ENCODE results near the gene IKZF1. TPM values are rescaled to one million over a fixed set of nuclear protein-coding genes. Genes with fewer than 3 reads are reported as not detected.

Gene IKZF1
- total and polyA plus RNA-seq, 4 donors = 4.0 to 37.8 (median 18.5) TPM

DNA sequence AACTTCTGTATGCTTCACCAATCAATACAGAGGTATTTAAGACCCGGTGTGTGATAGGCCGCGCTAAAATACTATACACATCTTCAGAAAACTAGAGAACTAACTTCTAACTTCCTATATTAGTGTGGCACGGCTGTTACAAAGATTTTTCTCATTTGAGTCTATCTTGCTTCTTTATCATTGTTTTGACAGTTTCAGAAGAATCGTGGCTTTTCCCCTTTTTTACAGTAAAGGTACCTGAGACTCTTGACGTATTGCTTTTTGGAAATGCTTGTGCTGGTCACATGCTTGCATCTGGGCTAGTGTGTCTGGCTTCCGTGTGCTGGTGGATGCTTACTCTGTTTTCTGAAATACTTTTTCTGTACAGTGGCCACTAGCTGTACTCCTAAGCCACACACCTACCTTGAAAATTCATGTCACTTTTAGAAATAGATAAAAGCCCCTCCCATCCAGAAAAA lies 12.7 kb downstream of the IKZF1 start:
- TF ChIP-seq, protein P1, sequence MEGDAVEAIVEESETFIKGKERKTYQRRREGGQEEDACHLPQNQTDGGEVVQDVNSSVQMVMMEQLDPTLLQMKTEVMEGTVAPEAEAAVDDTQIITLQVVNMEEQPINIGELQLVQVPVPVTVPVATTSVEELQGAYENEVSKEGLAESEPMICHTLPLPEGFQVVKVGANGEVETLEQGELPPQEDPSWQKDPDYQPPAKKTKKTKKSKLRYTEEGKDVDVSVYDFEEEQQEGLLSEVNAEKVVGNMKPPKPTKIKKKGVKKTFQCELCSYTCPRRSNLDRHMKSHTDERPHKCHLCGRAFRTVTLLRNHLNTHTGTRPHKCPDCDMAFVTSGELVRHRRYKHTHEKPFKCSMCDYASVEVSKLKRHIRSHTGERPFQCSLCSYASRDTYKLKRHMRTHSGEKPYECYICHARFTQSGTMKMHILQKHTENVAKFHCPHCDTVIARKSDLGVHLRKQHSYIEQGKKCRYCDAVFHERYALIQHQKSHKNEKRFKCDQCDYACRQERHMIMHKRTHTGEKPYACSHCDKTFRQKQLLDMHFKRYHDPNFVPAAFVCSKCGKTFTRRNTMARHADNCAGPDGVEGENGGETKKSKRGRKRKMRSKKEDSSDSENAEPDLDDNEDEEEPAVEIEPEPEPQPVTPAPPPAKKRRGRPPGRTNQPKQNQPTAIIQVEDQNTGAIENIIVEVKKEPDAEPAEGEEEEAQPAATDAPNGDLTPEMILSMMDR (IDR thresholded peaks at IDR 0.05; ENCODE audit: control extremely low read depth, extremely low read depth) = no peak
- no peaks in the 10 kb centered on the region for H3K9me3 ChIP-seq (ENCODE audit: control insufficient read depth in 4 of 4, insufficient read depth in 3 of 4, low read length in 3 of 4)
- 60 to 67% methylated on average over 7 of the region's 7 CpGs for WGBS, 2 donors
- ATAC-seq (ENCODE audit: insufficient read depth, low FRiP score) (no peak), DNase-seq (no peak)
- no peak overlapping the region for H3K4me3 ChIP-seq
- no peak overlapping the region for H3K9ac ChIP-seq (ENCODE audit: insufficient read depth in 1 of 2, low read length in 2 of 2)
- no peak overlapping the region for H3K27ac ChIP-seq (ENCODE audit: low read depth in 1 of 2, low read length in 1 of 2)
- peaks cover 0 to 62% (median 8%) of the 10 kb centered on the region in 3 donors for H3K27me3 ChIP-seq (ENCODE audit: control insufficient read depth in 3 of 3, insufficient read depth in 3 of 3, low read length in 2 of 3)
- H3K4me1 ChIP-seq (ENCODE audit: control insufficient read depth in 5 of 5, insufficient read depth in 5 of 5, low read length in 5 of 5) = peaks cover 0 to 1% (median 0%) of the 10 kb centered on the region in 5 donors
- H3K36me3 ChIP-seq (ENCODE audit: control insufficient read depth in 4 of 4, insufficient read depth in 4 of 4, low read length in 4 of 4) = no peaks in the 10 kb centered on the region

DNA sequence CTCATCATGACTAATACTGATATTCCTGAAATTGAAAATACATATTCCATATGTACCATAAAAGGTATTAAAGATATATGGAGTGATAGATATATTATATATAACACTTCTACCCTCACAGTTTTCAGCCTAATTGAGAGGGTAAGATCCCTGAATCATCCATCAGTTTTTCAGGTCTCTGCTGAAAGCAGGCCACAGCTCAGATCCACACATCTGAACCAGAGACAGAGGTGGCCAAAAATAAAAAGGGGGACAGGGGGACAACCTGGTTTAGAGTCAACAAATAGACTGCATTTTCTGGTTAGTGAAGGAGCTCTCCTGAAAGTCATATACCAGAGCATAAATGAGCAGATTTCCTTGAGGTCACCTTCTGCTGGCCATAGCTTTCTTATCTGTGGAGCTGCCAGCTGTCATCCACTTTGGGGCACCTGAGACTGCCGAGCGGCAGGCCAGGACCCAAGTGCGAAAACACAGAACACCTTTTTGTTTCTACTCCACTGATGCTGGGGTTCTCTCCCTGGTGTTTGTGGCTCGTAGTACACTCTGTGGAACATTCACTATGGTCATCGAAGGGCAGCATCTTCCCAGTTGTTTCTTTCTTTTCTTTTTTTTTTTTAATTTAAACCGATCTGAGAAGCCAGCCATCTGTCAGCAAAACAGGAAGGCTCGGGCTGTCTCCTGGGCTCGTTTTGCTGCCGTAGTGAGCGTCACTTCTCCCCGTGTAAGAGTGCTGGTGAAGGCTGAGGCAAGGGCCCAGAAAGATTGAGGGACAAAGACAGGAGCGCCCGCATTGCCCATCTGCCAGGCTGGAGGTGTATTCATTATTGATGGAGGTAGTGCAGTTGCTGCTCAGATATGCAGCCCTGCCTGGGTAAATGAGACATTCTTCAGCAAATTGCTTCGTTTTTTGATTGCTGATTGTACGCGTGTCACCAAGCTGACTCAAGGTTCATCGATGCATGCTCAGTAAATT lies 13.5 kb downstream of the IKZF1 start:
- H3K4me1 ChIP-seq (ENCODE audit: control insufficient read depth in 5 of 5, insufficient read depth in 5 of 5, low read length in 5 of 5) = peaks cover 0 to 1% (median 0%) of the 10 kb centered on the region in 5 donors
- no peaks in the 10 kb centered on the region for H3K9me3 ChIP-seq (ENCODE audit: control insufficient read depth in 4 of 4, insufficient read depth in 3 of 4, low read length in 3 of 4)
- no peaks in the 10 kb centered on the region for H3K36me3 ChIP-seq (ENCODE audit: control insufficient read depth in 4 of 4, insufficient read depth in 4 of 4, low read length in 4 of 4)
- no peak overlapping the region for H3K9ac ChIP-seq (ENCODE audit: insufficient read depth in 1 of 2, low read length in 2 of 2)
- ATAC-seq (ENCODE audit: insufficient read depth, low FRiP score) (no peak), DNase-seq (no peak)
- no peak overlapping the region for H3K27ac ChIP-seq (ENCODE audit: low read depth in 1 of 2, low read length in 1 of 2)
- peaks cover 0 to 62% (median 6%) of the 10 kb centered on the region in 3 donors for H3K27me3 ChIP-seq (ENCODE audit: control insufficient read depth in 3 of 3, insufficient read depth in 3 of 3, low read length in 2 of 3)
- H3K4me3 ChIP-seq = no peak overlapping the region
- 59 to 63% methylated on average over 17 of the region's 17 CpGs for WGBS, 2 donors
- TF ChIP-seq, protein P1 (IDR thresholded peaks at IDR 0.05; ENCODE audit: control extremely low read depth, extremely low read depth) = no peak

DNA sequence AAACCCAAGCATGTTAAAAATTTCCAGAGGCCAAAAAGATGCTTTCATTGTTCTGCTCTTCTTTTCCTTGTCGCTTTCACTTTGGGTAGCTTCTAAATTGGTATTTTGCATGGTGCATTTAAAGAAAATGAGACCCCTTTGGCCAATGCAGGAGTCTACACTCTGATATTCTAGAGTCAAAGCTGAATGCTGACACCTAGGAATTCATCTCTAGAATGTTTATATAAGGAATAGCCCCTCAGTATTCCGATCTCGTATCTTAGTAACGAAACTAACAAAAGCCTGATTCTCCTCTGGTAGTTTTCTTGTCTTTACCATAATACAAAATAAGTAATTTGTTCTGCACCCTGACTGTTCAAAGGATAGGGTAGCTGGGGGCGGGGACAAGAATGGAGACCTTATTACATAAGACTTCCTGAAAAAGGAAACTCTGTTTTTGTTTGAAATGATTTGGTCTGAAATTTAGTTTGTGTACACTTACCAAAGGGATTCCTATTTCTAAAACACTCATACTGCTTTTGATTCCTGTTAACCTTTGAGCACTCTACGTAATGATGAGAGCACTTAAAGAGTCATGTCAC lies 17.1 kb downstream of the IKZF1 start:
- Histone ChIP-seq H3K27me3 (ENCODE audit: control insufficient read depth in 3 of 3, insufficient read depth in 3 of 3, low read length in 2 of 3) (peaks cover 0 to 49% (median 2%) of the 10 kb centered on the region in 3 donors), H3K4me1 (ENCODE audit: control insufficient read depth in 5 of 5, insufficient read depth in 5 of 5, low read length in 5 of 5) (no peaks in the 10 kb centered on the region), H3K27ac (ENCODE audit: low read depth in 1 of 2, low read length in 1 of 2) (no peak overlapping the region), H3K9me3 (ENCODE audit: control insufficient read depth in 4 of 4, insufficient read depth in 3 of 4, low read length in 3 of 4) (no peaks in the 10 kb centered on the region), H3K4me3 (no peak overlapping the region), H3K9ac (ENCODE audit: insufficient read depth in 1 of 2, low read length in 2 of 2) (no peak overlapping the region), H3K36me3 (ENCODE audit: control insufficient read depth in 4 of 4, insufficient read depth in 4 of 4, low read length in 4 of 4) (no peaks in the 10 kb centered on the region)
- ATAC-seq (ENCODE audit: insufficient read depth, low FRiP score) = no peak
- WGBS, 2 donors = 34% methylated on average over 6 of the region's 6 CpGs
- TF ChIP-seq, protein P1 (IDR thresholded peaks at IDR 0.05; ENCODE audit: control extremely low read depth, extremely low read depth) = no peak
- DNase-seq = no peak

Measured in lung (tissue), 12 donors.